Trophoblast cell (in vitro differentiated cells and primary cell): ENCODE measurements around the gene METTL13.

Experiments used
- DNase-seq, 2 donors: peaks; one replicate each; pipeline ENCODE4 v3.0.0-alpha.2; 2016
- H2AFZ ChIP-seq: 2 replicates; pipeline ENCODE4 v1.6.1; 2013; ENCODE audit warnings: low read length, moderate library complexity, mild to moderate bottlenecking; ENCODE audit not compliant: insufficient read depth, poor library complexity
- H2AK5ac ChIP-seq: 2 replicates; pipeline ENCODE4 v1.6.1; 2013; ENCODE audit warnings: mild to moderate bottlenecking, low read length
- H2BK120ac ChIP-seq: 2 replicates; pipeline ENCODE4 v1.6.1; 2013; ENCODE audit warnings: low read length, mild to moderate bottlenecking, moderate library complexity; ENCODE audit not compliant: insufficient read depth, poor library complexity
- H2BK12ac ChIP-seq: 2 replicates; pipeline ENCODE4 v1.6.1; 2013; ENCODE audit warnings: mild to moderate bottlenecking, low read length, moderate library complexity
- H2BK5ac ChIP-seq: 2 replicates; pipeline ENCODE4 v1.6.1; 2013; ENCODE audit warnings: low read length, low read depth, moderate library complexity, mild to moderate bottlenecking; ENCODE audit not compliant: poor library complexity
- H3K14ac ChIP-seq: 2 replicates; pipeline ENCODE4 v1.6.1; 2013; ENCODE audit warnings: mild to moderate bottlenecking, low read length
- H3K18ac ChIP-seq: 2 replicates; pipeline ENCODE4 v1.6.1; 2013; ENCODE audit warnings: mild to moderate bottlenecking, low read length
- H3K23ac ChIP-seq: 2 replicates; pipeline ENCODE4 v1.6.1; 2013; ENCODE audit warnings: low read length
- H3K27ac ChIP-seq: 2 replicates; pipeline ENCODE4 v1.5.1; 2013; ENCODE audit warnings: low read depth, mild to moderate bottlenecking, inconsistent platforms, low read length, moderate library complexity
- H3K27me3 ChIP-seq: 2 replicates; pipeline ENCODE4 v1.6.1; 2013; ENCODE audit warnings: inconsistent platforms, mild to moderate bottlenecking, low read length, moderate library complexity; ENCODE audit not compliant: insufficient read depth
- H3K36me3 ChIP-seq, 2 experiments: 1 replicate in 1 of 2; 2 replicates in 1 of 2; pipeline ENCODE4 v1.6.1; 2013; ENCODE audit warnings: low read length in 2 of 2, mild to moderate bottlenecking in 2 of 2, moderate library complexity in 1 of 2; ENCODE audit not compliant: insufficient read depth in 2 of 2, control insufficient read depth in 1 of 2
- H3K4ac ChIP-seq: 2 replicates; pipeline ENCODE4 v1.6.1; 2013; ENCODE audit warnings: low read depth, mild to moderate bottlenecking, low read length, moderate library complexity
- H3K4me1 ChIP-seq, 2 experiments: 1 replicate in 1 of 2; 2 replicates in 1 of 2; pipeline ENCODE4 v1.6.1; 2013; ENCODE audit warnings: low read length in 2 of 2, mild to moderate bottlenecking in 2 of 2, moderate library complexity in 1 of 2; ENCODE audit not compliant: insufficient read depth in 2 of 2, control insufficient read depth in 1 of 2
- H3K4me2 ChIP-seq: 2 replicates; pipeline ENCODE4 v1.6.1; 2013; ENCODE audit warnings: inconsistent platforms, mild to moderate bottlenecking, low read length, moderate library complexity
- H3K4me3 ChIP-seq: 2 replicates; pipeline ENCODE4 v1.5.1; 2013; ENCODE audit warnings: mild to moderate bottlenecking, low read depth, low read length, inconsistent platforms
- H3K79me1 ChIP-seq: one replicate; pipeline ENCODE4 v1.6.1; 2013; ENCODE audit warnings: low read length
- H3K79me2 ChIP-seq: 2 replicates; pipeline ENCODE4 v1.6.1; 2013; ENCODE audit warnings: low read length, mild to moderate bottlenecking; ENCODE audit not compliant: control insufficient read depth, insufficient read depth, poor library complexity
- H3K9ac ChIP-seq: 2 replicates; pipeline ENCODE4 v1.6.1; 2013; ENCODE audit warnings: mild to moderate bottlenecking, low read length
- H3K9me3 ChIP-seq: 2 replicates; pipeline ENCODE4 v1.6.1; 2013; ENCODE audit warnings: low read depth, mild to moderate bottlenecking, control low read depth, inconsistent platforms, low read length; ENCODE audit not compliant: insufficient read depth
- H4K12ac ChIP-seq: 2 replicates; pipeline ENCODE4 v1.6.1; 2013; ENCODE audit warnings: low read depth, mild to moderate bottlenecking, low read length, moderate library complexity
- H4K8ac ChIP-seq: 2 replicates; pipeline ENCODE4 v1.6.1; 2013; ENCODE audit warnings: low read depth, mild to moderate bottlenecking, low read length, moderate library complexity
- H4K91ac ChIP-seq: one replicate; pipeline ENCODE4 v1.6.1; 2013; ENCODE audit warnings: low read depth, mild to moderate bottlenecking, low read length, moderate library complexity
- WGBS: extraction: QIAGEN DNeasy Blood & Tissue Kit; methylation state at CpG from one replicate; pipeline ENCODE4 v1.1.7; 2013; ENCODE audit warnings: missing lambda C conversion rate; ENCODE audit not compliant: insufficient read length, insufficient coverage; ENCODE audit errors: extremely low coverage; 5-methylcytosine and 5-hydroxymethylcytosine counted together

Gene METTL13

DNA sequence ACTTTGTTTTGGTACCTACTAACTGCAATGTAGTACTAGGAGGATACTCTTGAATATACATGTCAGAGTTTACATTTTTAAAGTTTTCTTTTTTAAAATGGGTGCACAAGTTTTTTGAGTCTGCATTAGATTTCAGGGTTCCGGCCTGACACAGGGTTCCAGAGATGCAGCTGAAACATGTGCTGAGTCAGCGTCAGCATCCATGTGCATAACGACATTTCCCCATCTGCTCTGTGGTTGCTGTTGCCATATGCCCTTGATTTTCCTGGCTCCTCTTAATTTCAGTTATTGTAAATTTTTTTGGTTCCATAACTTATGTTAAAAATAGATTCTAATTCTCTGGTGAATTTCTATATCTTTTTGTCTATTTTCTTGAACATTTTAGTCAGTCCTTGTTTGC, 12.3 kb upstream of the METTL13 start:
- H3K4ac ChIP-seq, result no peak overlapping the region
- H3K79me2 ChIP-seq, result no peaks in the 10 kb centered on the region

GRCh38 chr1:171769754-171770153, 11.7 kb upstream of the METTL13 start:
- WGBS, result no CpG with 5 or more reads among the region's 1 CpG
- DNase-seq, result no peak
- H4K12ac ChIP-seq, result no peak overlapping the region
- H3K14ac ChIP-seq, result no peak overlapping the region
- no peaks in the 10 kb centered on the region for H3K4me1 ChIP-seq
- no peaks in the 10 kb centered on the region for H3K79me1 ChIP-seq
- H2BK12ac ChIP-seq, result no peak overlapping the region
- H3K79me2 ChIP-seq, result no peaks in the 10 kb centered on the region
- no peak overlapping the region for H4K91ac ChIP-seq
- no peak overlapping the region for H3K9ac ChIP-seq
- H3K9me3 ChIP-seq, result no peaks in the 10 kb centered on the region
- H3K4me3 ChIP-seq, result no peak overlapping the region
- no peak overlapping the region for H3K18ac ChIP-seq
- H2BK120ac ChIP-seq, result no peak overlapping the region
- no peak overlapping the region for H3K23ac ChIP-seq
- no peak overlapping the region for H3K4ac ChIP-seq
- H2BK5ac ChIP-seq, result no peak overlapping the region
- no peak overlapping the region for H3K27ac ChIP-seq
- no peak overlapping the region for H2AK5ac ChIP-seq
- H4K8ac ChIP-seq, result no peak overlapping the region
- no peaks in the 10 kb centered on the region for H3K36me3 ChIP-seq
- no peak overlapping the region for H2AFZ ChIP-seq
- H3K27me3 ChIP-seq, result no peaks in the 10 kb centered on the region
- H3K4me2 ChIP-seq, result no peak overlapping the region

More for the DNA sequence above, 12.3 kb upstream of the METTL13 start:
- Histone ChIP-seq H2AFZ (no peak overlapping the region), H2BK120ac (no peak overlapping the region), H3K4me3 (no peak overlapping the region), H3K9ac (no peak overlapping the region), H3K9me3 (no peaks in the 10 kb centered on the region), H3K27me3 (no peaks in the 10 kb centered on the region), H4K8ac (no peak overlapping the region), H2BK5ac (no peak overlapping the region), H4K12ac (no peak overlapping the region), H3K14ac (no peak overlapping the region), H4K91ac (no peak overlapping the region), H2BK12ac (no peak overlapping the region), H2AK5ac (no peak overlapping the region), H3K18ac (no peak overlapping the region), H3K79me1 (no peaks in the 10 kb centered on the region), H3K36me3 (no peaks in the 10 kb centered on the region), H3K4me1 (no peaks in the 10 kb centered on the region), H3K27ac (no peak overlapping the region), H3K4me2 (no peak overlapping the region), H3K23ac (no peak overlapping the region)
- no CpG with 5 or more reads among the region's 3 CpGs for WGBS
- no peak for DNase-seq

DNA sequence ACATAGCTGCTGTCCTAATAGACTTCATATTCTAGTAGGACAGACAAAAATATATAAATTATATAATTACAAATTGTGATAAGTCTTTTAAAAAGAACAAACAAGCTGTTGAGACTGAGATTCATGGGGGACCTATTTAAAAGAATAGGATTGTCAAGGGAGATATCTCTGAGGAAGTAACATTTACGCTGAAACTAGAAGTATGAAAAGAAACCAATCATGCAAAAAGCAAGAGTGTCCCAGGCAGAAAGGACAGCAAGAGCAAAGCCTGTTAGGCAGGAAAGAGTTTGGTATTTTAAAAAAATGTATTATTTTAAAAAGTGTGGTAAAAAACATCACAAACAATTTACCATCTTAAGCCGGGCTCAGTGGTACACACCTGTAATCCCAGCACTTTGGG, 9.1 kb upstream of the METTL13 start:
- H3K27me3 ChIP-seq, result no peaks in the 10 kb centered on the region
- H3K23ac ChIP-seq, result no peak overlapping the region
- H2BK12ac ChIP-seq, result no peak overlapping the region
- no peaks in the 10 kb centered on the region for H3K36me3 ChIP-seq
- H2AFZ ChIP-seq, result no peak overlapping the region
- H2BK5ac ChIP-seq, result no peak overlapping the region
- no peak overlapping the region for H3K4ac ChIP-seq
- no peaks in the 10 kb centered on the region for H3K9me3 ChIP-seq
- no peak overlapping the region for H4K12ac ChIP-seq
- no peak overlapping the region for H4K91ac ChIP-seq
- no peak overlapping the region for H3K14ac ChIP-seq
- H3K27ac ChIP-seq, result no peak overlapping the region
- no peaks in the 10 kb centered on the region for H3K79me1 ChIP-seq
- no peaks in the 10 kb centered on the region for H3K4me1 ChIP-seq
- H2BK120ac ChIP-seq, result no peak overlapping the region
- H3K4me2 ChIP-seq, result no peak overlapping the region
- H3K4me3 ChIP-seq, result no peak overlapping the region
- no peak overlapping the region for H3K9ac ChIP-seq
- no peak overlapping the region for H3K18ac ChIP-seq
- H3K79me2 ChIP-seq, result no peaks in the 10 kb centered on the region
- no peak overlapping the region for H2AK5ac ChIP-seq
- no CpG with 5 or more reads among the region's 2 CpGs for WGBS
- no peak overlapping the region for H4K8ac ChIP-seq
- DNase-seq, result no peak

DNA sequence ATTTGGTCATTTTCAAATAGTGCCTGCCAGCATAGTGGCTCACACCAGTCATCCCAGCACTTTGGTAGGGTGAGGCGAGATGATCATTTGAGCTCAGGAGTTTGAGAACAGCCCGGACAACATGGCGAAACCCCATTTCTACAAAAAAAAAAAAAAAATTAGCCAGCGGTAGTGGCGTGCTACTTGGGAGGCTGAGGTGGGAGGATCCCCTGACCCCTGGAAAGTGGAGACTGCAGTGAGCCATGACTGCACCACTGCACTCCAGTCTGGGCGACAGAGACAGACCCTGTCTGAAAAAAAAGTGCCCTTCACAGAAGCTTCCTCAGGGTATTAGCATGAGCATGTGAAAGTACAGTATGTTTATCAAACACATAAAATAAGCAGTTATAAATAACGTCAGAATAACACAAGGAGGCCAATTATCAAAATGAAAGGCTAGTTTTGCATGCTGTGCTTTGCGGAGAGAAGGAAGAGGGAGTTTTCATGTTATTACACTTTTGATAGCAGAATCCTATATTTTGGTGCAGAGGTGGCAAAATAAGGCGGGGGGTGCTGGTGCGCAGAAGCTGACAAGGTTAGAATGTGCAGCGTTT, 781 bp upstream of the METTL13 start:
- WGBS, result no CpG with 5 or more reads among the region's 11 CpGs
- DNase-seq, result no peak

More for the DNA sequence above, 781 bp upstream of the METTL13 start:
- H4K8ac ChIP-seq, result peak overlapping the region; percentile 84
- H3K9ac ChIP-seq, result peak overlapping the region; percentile 50
- H4K12ac ChIP-seq, result peak overlapping the region; percentile 83
- H2BK120ac ChIP-seq, result no peak overlapping the region
- peak overlapping the region; percentile 74 for H2AFZ ChIP-seq
- peaks cover 1% of the 10 kb centered on the region for H3K9me3 ChIP-seq
- H3K79me2 ChIP-seq, result peaks cover 7% of the 10 kb centered on the region
- H2AK5ac ChIP-seq, result no peak overlapping the region
- H2BK5ac ChIP-seq, result peak overlapping the region; percentile 11
- no peaks in the 10 kb centered on the region for H3K27me3 ChIP-seq
- no peak overlapping the region for H2BK12ac ChIP-seq
- H4K91ac ChIP-seq, result peak overlapping the region; percentile 88
- H3K4ac ChIP-seq, result no peak overlapping the region
- no peak overlapping the region for H3K18ac ChIP-seq
- H3K4me2 ChIP-seq, result peak overlapping the region; percentile 79
- peaks cover 10 to 15% of the 10 kb centered on the region in 2 experiments for H3K36me3 ChIP-seq
- peaks cover 6% of the 10 kb centered on the region for H3K79me1 ChIP-seq
- peak overlapping the region; percentile 41 for H3K4me3 ChIP-seq
- H3K14ac ChIP-seq, result no peak overlapping the region
- no peak overlapping the region for H3K23ac ChIP-seq
- H3K4me1 ChIP-seq, result peaks cover 0 to 12% of the 10 kb centered on the region in 2 experiments
- H3K27ac ChIP-seq, result peak overlapping the region; percentile 89
